ENCODE results near the gene ACBD4.
A peak's percentile ranks its signal among the peaks of the same experiment; 100 is the strongest.

The ACBD4 gene

GRCh38 chr17:45093444-45094110 is 41.9 kb upstream of the ACBD4 start:
- peak overlapping the region; percentile 95 for H3K27ac ChIP-seq (ENCODE audit: low read length)
- H3K27me3 ChIP-seq (ENCODE audit: control insufficient read depth in 1 of 2, insufficient read depth in 2 of 2, low read length in 2 of 2): no peaks in the 10 kb centered on the region
- H3K36me3 ChIP-seq (ENCODE audit: control insufficient read depth in 2 of 2, insufficient read depth in 2 of 2, low read length in 2 of 2): peaks cover 42 to 44% of the 10 kb centered on the region in 2 donors
- H3K4me3 ChIP-seq (ENCODE audit: low read length in 2 of 2): peak overlapping the region in 1 of 2 donors; percentile 49
- peaks cover 41% of the 10 kb centered on the region for H3K4me1 ChIP-seq (ENCODE audit: control insufficient read depth, insufficient read depth, low read length)
- H3K9ac ChIP-seq (ENCODE audit: low read length in 2 of 2): peak overlapping the region; percentile 63 to 80
- no peaks in the 10 kb centered on the region for H3K9me3 ChIP-seq (ENCODE audit: control insufficient read depth in 2 of 2, low read length in 2 of 2)

- Histone ChIP-seq H3K36me3 (ENCODE audit: control insufficient read depth in 2 of 2, insufficient read depth in 2 of 2, low read length in 2 of 2) (peaks cover 33 to 38% of the 10 kb centered on the region in 2 donors), H3K27me3 (ENCODE audit: control insufficient read depth in 1 of 2, insufficient read depth in 2 of 2, low read length in 2 of 2) (no peaks in the 10 kb centered on the region), H3K4me1 (ENCODE audit: control insufficient read depth, insufficient read depth, low read length) (peaks cover 44% of the 10 kb centered on the region), H3K4me3 (ENCODE audit: low read length in 2 of 2) (no peak overlapping the region), H3K9ac (ENCODE audit: low read length in 2 of 2) (peak overlapping the region in 1 of 2 donors; percentile 2), H3K9me3 (ENCODE audit: control insufficient read depth in 2 of 2, low read length in 2 of 2) (no peaks in the 10 kb centered on the region), H3K27ac (ENCODE audit: low read length) (peak overlapping the region; percentile 31)
Measured at GRCh38 chr17:45096141-45096540, 39.3 kb upstream of the ACBD4 start.

- Histone ChIP-seq H3K27me3 (ENCODE audit: control insufficient read depth in 1 of 2, insufficient read depth in 2 of 2, low read length in 2 of 2) (no peaks in the 10 kb centered on the region), H3K4me1 (ENCODE audit: control insufficient read depth, insufficient read depth, low read length) (peaks cover 46% of the 10 kb centered on the region), H3K36me3 (ENCODE audit: control insufficient read depth in 2 of 2, insufficient read depth in 2 of 2, low read length in 2 of 2) (peaks cover 37 to 42% of the 10 kb centered on the region in 2 donors), H3K9me3 (ENCODE audit: control insufficient read depth in 2 of 2, low read length in 2 of 2) (no peaks in the 10 kb centered on the region), H3K4me3 (ENCODE audit: low read length in 2 of 2) (no peak overlapping the region), H3K9ac (ENCODE audit: low read length in 2 of 2) (no peak overlapping the region), H3K27ac (ENCODE audit: low read length) (peak overlapping the region; percentile 31)
Measured at GRCh38 chr17:45096926-45097325, 38.6 kb upstream of the ACBD4 start.

GRCh38 chr17:45098081-45098868 is 37.2 kb upstream of the ACBD4 start:
- no peak overlapping the region for H3K9ac ChIP-seq (ENCODE audit: low read length in 2 of 2)
- H3K9me3 ChIP-seq (ENCODE audit: control insufficient read depth in 2 of 2, low read length in 2 of 2): no peaks in the 10 kb centered on the region
- H3K27me3 ChIP-seq (ENCODE audit: control insufficient read depth in 1 of 2, insufficient read depth in 2 of 2, low read length in 2 of 2): no peaks in the 10 kb centered on the region
- H3K4me3 ChIP-seq (ENCODE audit: low read length in 2 of 2): no peak overlapping the region
- peaks cover 48 to 55% of the 10 kb centered on the region in 2 donors for H3K36me3 ChIP-seq (ENCODE audit: control insufficient read depth in 2 of 2, insufficient read depth in 2 of 2, low read length in 2 of 2)
- peaks cover 33% of the 10 kb centered on the region for H3K4me1 ChIP-seq (ENCODE audit: control insufficient read depth, insufficient read depth, low read length)
- peak overlapping the region; percentile 24 for H3K27ac ChIP-seq (ENCODE audit: low read length)

GRCh38 chr17:45098869-45099616 is 36.4 kb upstream of the ACBD4 start:
- Histone ChIP-seq H3K9me3 (ENCODE audit: control insufficient read depth in 2 of 2, low read length in 2 of 2) (no peaks in the 10 kb centered on the region), H3K27me3 (ENCODE audit: control insufficient read depth in 1 of 2, insufficient read depth in 2 of 2, low read length in 2 of 2) (no peaks in the 10 kb centered on the region), H3K4me3 (ENCODE audit: low read length in 2 of 2) (no peak overlapping the region), H3K4me1 (ENCODE audit: control insufficient read depth, insufficient read depth, low read length) (peaks cover 25% of the 10 kb centered on the region), H3K9ac (ENCODE audit: low read length in 2 of 2) (no peak overlapping the region), H3K27ac (ENCODE audit: low read length) (peak overlapping the region; percentile 24), H3K36me3 (ENCODE audit: control insufficient read depth in 2 of 2, insufficient read depth in 2 of 2, low read length in 2 of 2) (peaks cover 56 to 63% of the 10 kb centered on the region in 2 donors)

- no peak overlapping the region for H3K4me3 ChIP-seq (ENCODE audit: low read length in 2 of 2)
- no peak overlapping the region for H3K27ac ChIP-seq (ENCODE audit: low read length)
- H3K27me3 ChIP-seq (ENCODE audit: control insufficient read depth in 1 of 2, insufficient read depth in 2 of 2, low read length in 2 of 2): no peaks in the 10 kb centered on the region
- H3K36me3 ChIP-seq (ENCODE audit: control insufficient read depth in 2 of 2, insufficient read depth in 2 of 2, low read length in 2 of 2): peaks cover 69 to 70% of the 10 kb centered on the region in 2 donors
- H3K9me3 ChIP-seq (ENCODE audit: control insufficient read depth in 2 of 2, low read length in 2 of 2): no peaks in the 10 kb centered on the region
- H3K9ac ChIP-seq (ENCODE audit: low read length in 2 of 2): no peak overlapping the region
- peaks cover 24% of the 10 kb centered on the region for H3K4me1 ChIP-seq (ENCODE audit: control insufficient read depth, insufficient read depth, low read length)
Measured at GRCh38 chr17:45101546-45101882, 34.0 kb upstream of the ACBD4 start.

- Histone ChIP-seq H3K9ac (ENCODE audit: low read length in 2 of 2) (no peak overlapping the region), H3K9me3 (ENCODE audit: control insufficient read depth in 2 of 2, low read length in 2 of 2) (no peaks in the 10 kb centered on the region), H3K4me3 (ENCODE audit: low read length in 2 of 2) (no peak overlapping the region), H3K27ac (ENCODE audit: low read length) (no peak overlapping the region), H3K27me3 (ENCODE audit: control insufficient read depth in 1 of 2, insufficient read depth in 2 of 2, low read length in 2 of 2) (no peaks in the 10 kb centered on the region), H3K4me1 (ENCODE audit: control insufficient read depth, insufficient read depth, low read length) (peaks cover 30% of the 10 kb centered on the region), H3K36me3 (ENCODE audit: control insufficient read depth in 2 of 2, insufficient read depth in 2 of 2, low read length in 2 of 2) (peaks cover 69 to 71% of the 10 kb centered on the region in 2 donors)
Measured at GRCh38 chr17:45101883-45102811, 33.3 kb upstream of the ACBD4 start.

- H3K27me3 ChIP-seq (ENCODE audit: control insufficient read depth in 1 of 2, insufficient read depth in 2 of 2, low read length in 2 of 2): no peaks in the 10 kb centered on the region
- H3K4me1 ChIP-seq (ENCODE audit: control insufficient read depth, insufficient read depth, low read length): peaks cover 33% of the 10 kb centered on the region
- H3K36me3 ChIP-seq (ENCODE audit: control insufficient read depth in 2 of 2, insufficient read depth in 2 of 2, low read length in 2 of 2): peaks cover 66% of the 10 kb centered on the region in 2 donors
- H3K27ac ChIP-seq (ENCODE audit: low read length): no peak overlapping the region
- H3K4me3 ChIP-seq (ENCODE audit: low read length in 2 of 2): no peak overlapping the region
- no peak overlapping the region for H3K9ac ChIP-seq (ENCODE audit: low read length in 2 of 2)
- no peaks in the 10 kb centered on the region for H3K9me3 ChIP-seq (ENCODE audit: control insufficient read depth in 2 of 2, low read length in 2 of 2)
Measured at GRCh38 chr17:45102856-45103255, 32.6 kb upstream of the ACBD4 start.

GRCh38 chr17:45103269-45103795 is 32.2 kb upstream of the ACBD4 start:
- H3K36me3 ChIP-seq (ENCODE audit: control insufficient read depth in 2 of 2, insufficient read depth in 2 of 2, low read length in 2 of 2): peaks cover 63 to 64% of the 10 kb centered on the region in 2 donors
- H3K27me3 ChIP-seq (ENCODE audit: control insufficient read depth in 1 of 2, insufficient read depth in 2 of 2, low read length in 2 of 2): no peaks in the 10 kb centered on the region
- peaks cover 34% of the 10 kb centered on the region for H3K4me1 ChIP-seq (ENCODE audit: control insufficient read depth, insufficient read depth, low read length)
- no peak overlapping the region for H3K9ac ChIP-seq (ENCODE audit: low read length in 2 of 2)
- no peak overlapping the region for H3K27ac ChIP-seq (ENCODE audit: low read length)
- no peaks in the 10 kb centered on the region for H3K9me3 ChIP-seq (ENCODE audit: control insufficient read depth in 2 of 2, low read length in 2 of 2)
- no peak overlapping the region for H3K4me3 ChIP-seq (ENCODE audit: low read length in 2 of 2)

GRCh38 chr17:45104029-45104428 is 31.5 kb upstream of the ACBD4 start:
- H3K9ac ChIP-seq (ENCODE audit: low read length in 2 of 2): no peak overlapping the region
- peaks cover 29% of the 10 kb centered on the region for H3K4me1 ChIP-seq (ENCODE audit: control insufficient read depth, insufficient read depth, low read length)

More at GRCh38 chr17:45104029-45104428, 31.5 kb upstream of the ACBD4 start:
- Histone ChIP-seq H3K4me3 (ENCODE audit: low read length in 2 of 2) (no peak overlapping the region), H3K36me3 (ENCODE audit: control insufficient read depth in 2 of 2, insufficient read depth in 2 of 2, low read length in 2 of 2) (peaks cover 62 to 63% of the 10 kb centered on the region in 2 donors), H3K9me3 (ENCODE audit: control insufficient read depth in 2 of 2, low read length in 2 of 2) (no peaks in the 10 kb centered on the region), H3K27me3 (ENCODE audit: control insufficient read depth in 1 of 2, insufficient read depth in 2 of 2, low read length in 2 of 2) (no peaks in the 10 kb centered on the region), H3K27ac (ENCODE audit: low read length) (no peak overlapping the region)
